ENCODE measurements around the gene ADARB1.

The ADARB1 gene

DNA sequence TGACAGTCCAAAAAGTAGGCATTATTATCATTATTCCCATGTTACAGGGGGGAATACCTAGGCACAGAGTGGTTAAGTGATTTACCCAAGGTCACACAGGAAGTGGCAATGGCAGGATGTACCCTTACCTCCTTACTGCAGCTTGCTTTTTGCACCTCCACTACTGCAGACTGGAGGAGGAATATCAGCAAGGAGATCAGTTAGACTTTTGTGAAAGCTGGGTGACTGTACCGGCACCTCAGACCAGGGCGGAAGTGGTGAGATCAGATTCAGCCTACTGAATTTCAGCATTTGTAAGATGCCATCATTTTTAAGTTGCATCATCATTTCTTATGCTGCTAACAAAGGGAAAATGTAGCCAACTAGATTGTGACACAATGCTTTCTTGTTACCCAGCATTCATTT, 4.5 kb downstream of the ADARB1 start:
- Histone ChIP-seq H3K4me3 (ENCODE audit: low read depth, low read length) (no peak overlapping the region), H3K9ac (no peak overlapping the region), H3K4me2 (ENCODE audit: low read length) (no peak overlapping the region), H3K27me3 (ENCODE audit: control insufficient read depth, insufficient read depth, low read length) (no peaks in the 10 kb centered on the region), H3K4me1 (no peaks in the 10 kb centered on the region), H3K36me3 (ENCODE audit: control insufficient read depth, insufficient read depth, low read length) (no peaks in the 10 kb centered on the region), H3K9me3 (ENCODE audit: control insufficient read depth, low read length) (no peaks in the 10 kb centered on the region), H3K79me2 (no peaks in the 10 kb centered on the region), H3K27ac (no peak overlapping the region), H2AFZ (no peak overlapping the region)
- TF ChIP-seq, protein P1, sequence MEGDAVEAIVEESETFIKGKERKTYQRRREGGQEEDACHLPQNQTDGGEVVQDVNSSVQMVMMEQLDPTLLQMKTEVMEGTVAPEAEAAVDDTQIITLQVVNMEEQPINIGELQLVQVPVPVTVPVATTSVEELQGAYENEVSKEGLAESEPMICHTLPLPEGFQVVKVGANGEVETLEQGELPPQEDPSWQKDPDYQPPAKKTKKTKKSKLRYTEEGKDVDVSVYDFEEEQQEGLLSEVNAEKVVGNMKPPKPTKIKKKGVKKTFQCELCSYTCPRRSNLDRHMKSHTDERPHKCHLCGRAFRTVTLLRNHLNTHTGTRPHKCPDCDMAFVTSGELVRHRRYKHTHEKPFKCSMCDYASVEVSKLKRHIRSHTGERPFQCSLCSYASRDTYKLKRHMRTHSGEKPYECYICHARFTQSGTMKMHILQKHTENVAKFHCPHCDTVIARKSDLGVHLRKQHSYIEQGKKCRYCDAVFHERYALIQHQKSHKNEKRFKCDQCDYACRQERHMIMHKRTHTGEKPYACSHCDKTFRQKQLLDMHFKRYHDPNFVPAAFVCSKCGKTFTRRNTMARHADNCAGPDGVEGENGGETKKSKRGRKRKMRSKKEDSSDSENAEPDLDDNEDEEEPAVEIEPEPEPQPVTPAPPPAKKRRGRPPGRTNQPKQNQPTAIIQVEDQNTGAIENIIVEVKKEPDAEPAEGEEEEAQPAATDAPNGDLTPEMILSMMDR (IDR thresholded peaks at IDR 0.05), result no peak

DNA sequence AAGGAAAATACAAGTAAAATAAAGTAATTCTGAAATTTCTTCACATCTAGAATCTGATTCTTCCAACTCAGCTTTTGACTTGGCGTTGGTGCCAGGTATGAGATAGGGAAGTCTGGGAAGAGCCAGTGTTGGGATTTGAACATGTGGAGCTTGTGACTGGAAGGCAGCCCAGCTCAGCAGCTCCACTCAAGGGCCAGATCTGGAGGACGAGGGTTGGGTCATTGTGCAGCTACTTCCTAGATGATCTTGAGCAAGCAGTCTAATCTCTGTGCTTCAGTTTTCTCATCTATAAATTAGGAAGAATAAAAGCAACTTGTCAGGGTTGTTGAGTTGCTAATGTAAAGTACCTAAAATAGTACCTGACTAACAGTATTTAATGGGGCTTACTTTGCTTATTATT, 5.0 kb downstream of the ADARB1 start:
- Histone ChIP-seq H3K9me3 (ENCODE audit: control insufficient read depth, low read length) (no peaks in the 10 kb centered on the region), H3K4me2 (ENCODE audit: low read length) (no peak overlapping the region), H3K27ac (no peak overlapping the region), H3K9ac (no peak overlapping the region), H3K4me1 (no peaks in the 10 kb centered on the region), H3K4me3 (ENCODE audit: low read depth, low read length) (no peak overlapping the region), H3K79me2 (peaks cover 2% of the 10 kb centered on the region), H3K36me3 (ENCODE audit: control insufficient read depth, insufficient read depth, low read length) (no peaks in the 10 kb centered on the region), H3K27me3 (ENCODE audit: control insufficient read depth, insufficient read depth, low read length) (no peaks in the 10 kb centered on the region), H2AFZ (no peak overlapping the region)
- TF ChIP-seq, protein P1 (IDR thresholded peaks at IDR 0.05), result no peak

DNA sequence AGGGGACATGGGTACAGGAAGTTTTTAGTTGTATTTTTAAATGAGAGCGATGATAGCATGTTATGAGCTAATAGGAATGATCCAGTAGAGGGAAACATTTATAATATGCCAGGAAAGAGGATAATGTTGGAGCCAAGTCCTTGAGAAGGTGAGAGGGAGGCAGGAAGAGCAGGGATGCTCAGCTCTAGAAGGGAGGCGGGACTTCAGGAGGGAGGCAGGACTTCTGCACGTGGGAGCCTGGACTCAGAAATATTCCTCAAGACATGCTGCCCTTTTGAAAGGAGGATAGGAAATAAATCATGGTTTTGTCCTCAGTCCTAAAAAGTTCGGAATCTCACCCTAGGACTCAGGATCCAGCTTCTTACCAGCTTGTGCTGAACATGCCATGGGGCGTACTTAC, 5.9 kb downstream of the ADARB1 start:
- Histone ChIP-seq H2AFZ (no peak overlapping the region), H3K27me3 (ENCODE audit: control insufficient read depth, insufficient read depth, low read length) (no peaks in the 10 kb centered on the region), H3K9ac (no peak overlapping the region), H3K36me3 (ENCODE audit: control insufficient read depth, insufficient read depth, low read length) (no peaks in the 10 kb centered on the region), H3K79me2 (peaks cover 2% of the 10 kb centered on the region), H3K4me1 (no peaks in the 10 kb centered on the region), H3K4me3 (ENCODE audit: low read depth, low read length) (no peak overlapping the region), H3K4me2 (ENCODE audit: low read length) (no peak overlapping the region), H3K9me3 (ENCODE audit: control insufficient read depth, low read length) (no peaks in the 10 kb centered on the region), H3K27ac (no peak overlapping the region)
- TF ChIP-seq, protein P1 (IDR thresholded peaks at IDR 0.05), result no peak

DNA sequence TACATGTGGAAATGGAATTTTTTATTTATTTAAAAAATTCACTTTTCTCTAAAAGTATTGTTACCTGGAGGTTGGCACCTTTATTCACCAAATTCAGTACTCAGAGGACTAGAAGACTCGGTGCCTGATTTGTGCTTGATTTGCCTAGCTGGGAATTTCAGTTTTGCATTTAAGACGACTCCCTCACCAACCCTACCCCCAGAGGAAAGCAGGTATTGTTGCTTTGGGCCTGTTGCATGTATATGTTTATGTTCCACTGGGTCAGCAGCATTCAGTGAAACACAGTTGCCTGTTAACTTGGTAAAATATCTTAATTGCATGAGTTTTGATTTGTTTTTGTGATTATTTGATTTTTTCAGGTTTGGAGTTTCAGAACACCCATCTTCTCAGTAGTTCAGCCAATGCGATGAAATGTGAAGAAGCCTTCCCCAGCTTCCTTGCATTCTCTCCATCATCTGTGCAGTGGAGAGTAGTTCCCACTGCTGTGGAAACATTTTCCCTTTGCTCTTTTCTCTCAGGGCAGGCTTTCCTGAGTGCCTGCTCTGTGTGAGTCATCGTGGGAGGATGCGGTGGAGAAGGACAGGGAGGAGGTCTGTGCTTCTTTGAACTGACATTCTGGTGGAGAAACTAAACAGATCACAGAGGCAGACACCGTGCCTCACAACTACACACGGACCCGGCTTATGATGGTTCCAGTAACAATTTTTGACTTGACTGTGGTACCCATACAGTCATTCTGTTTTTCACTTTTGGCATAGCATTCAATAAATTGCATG, 6.4 kb downstream of the ADARB1 start:
- no peaks in the 10 kb centered on the region for H3K9me3 ChIP-seq (ENCODE audit: control insufficient read depth, low read length)
- H3K27ac ChIP-seq, result no peak overlapping the region
- TF ChIP-seq, protein P1 (IDR thresholded peaks at IDR 0.05), result no peak
- H3K79me2 ChIP-seq, result peaks cover 2% of the 10 kb centered on the region
- H3K36me3 ChIP-seq (ENCODE audit: control insufficient read depth, insufficient read depth, low read length), result no peaks in the 10 kb centered on the region
- no peak overlapping the region for H3K4me2 ChIP-seq (ENCODE audit: low read length)
- no peak overlapping the region for H3K9ac ChIP-seq
- H3K27me3 ChIP-seq (ENCODE audit: control insufficient read depth, insufficient read depth, low read length), result no peaks in the 10 kb centered on the region
- H3K4me3 ChIP-seq (ENCODE audit: low read depth, low read length), result no peak overlapping the region
- H2AFZ ChIP-seq, result no peak overlapping the region
- no peaks in the 10 kb centered on the region for H3K4me1 ChIP-seq

DNA sequence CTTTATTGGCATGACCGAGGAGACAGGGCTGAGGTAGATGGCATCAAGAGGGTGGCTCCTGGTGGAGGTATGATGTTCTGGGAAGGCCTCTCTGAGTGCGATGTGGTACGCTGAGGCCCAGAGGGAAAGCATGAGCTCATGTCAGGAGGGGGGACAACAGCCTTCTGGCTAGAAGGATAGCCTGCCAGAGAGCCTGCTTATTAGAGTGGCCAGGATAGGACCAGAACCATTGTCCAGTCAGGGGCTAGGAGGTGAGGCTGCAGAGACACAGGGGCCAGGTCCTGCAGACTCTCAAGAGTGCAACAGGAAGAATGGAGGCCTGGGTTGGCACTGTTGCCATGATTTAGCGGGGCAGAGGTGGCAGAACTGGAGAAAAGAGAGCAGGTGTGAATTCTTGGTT, 7.3 kb downstream of the ADARB1 start:
- Histone ChIP-seq H3K27me3 (ENCODE audit: control insufficient read depth, insufficient read depth, low read length) (no peaks in the 10 kb centered on the region), H3K4me2 (ENCODE audit: low read length) (no peak overlapping the region), H3K4me3 (ENCODE audit: low read depth, low read length) (no peak overlapping the region), H3K79me2 (peaks cover 2% of the 10 kb centered on the region), H3K27ac (no peak overlapping the region), H3K4me1 (no peaks in the 10 kb centered on the region), H3K36me3 (ENCODE audit: control insufficient read depth, insufficient read depth, low read length) (no peaks in the 10 kb centered on the region), H3K9ac (no peak overlapping the region), H3K9me3 (ENCODE audit: control insufficient read depth, low read length) (no peaks in the 10 kb centered on the region), H2AFZ (no peak overlapping the region)
- TF ChIP-seq, protein P1 (IDR thresholded peaks at IDR 0.05), result no peak
